ENCODE data around the gene EXOSC5. TPM values are rescaled to one million over a fixed set of nuclear protein-coding genes. Genes with fewer than 3 reads are reported as not detected.
A peak's percentile ranks its signal among the peaks of the same experiment; 100 is the strongest.

EXOSC5 gene
- total and polyA plus RNA-seq, 9 of the 15 experiments (the other 6 are each of a cell fraction or from before 2014, with no cell fraction given): 10.9 to 75.5 (median 37.8) TPM

- TF ChIP-seq GTF2F1 (IDR thresholded peaks at IDR 0.05; ENCODE audit: low read depth, low read length) (no peak), EHMT2 (IDR thresholded peaks at IDR 0.05) (no peak), ZFPM2 (CRISPR knock-in tag; IDR thresholded peaks at IDR 0.05) (no peak), ZNF511 (CRISPR knock-in tag; IDR thresholded peaks at IDR 0.05) (peak; percentile 72; the same call in 1 of the 2 replicates), HNRNPUL1 (IDR thresholded peaks at IDR 0.05; ENCODE audit: low read length) (no peak), KLF16 (IDR thresholded peaks at IDR 0.05) (no peak), TAF7 (tag; IDR thresholded peaks at IDR 0.05) (peak; percentile 32; the same call in 1 of the 2 replicates), TFAM (CRISPR knock-in tag; conservative IDR thresholded peaks at IDR 0.05) (no peak), SMARCA5 (IDR thresholded peaks at IDR 0.05) (no peak), FOXP1 (CRISPR knock-in tag; IDR thresholded peaks at IDR 0.05) (0 out of 2 replicates have a peak, but pooled peaks have one; percentile 53), HBP1 (CRISPR knock-in tag; IDR thresholded peaks at IDR 0.05) (peak; percentile 66; the same call in 1 of the 2 replicates), SETDB1 (IDR thresholded peaks at IDR 0.05; ENCODE audit: low read length) (no peak), ZBTB7A (IDR thresholded peaks at IDR 0.05; ENCODE audit: borderline replicate concordance, control insufficient read depth, low read depth, low read length) (peak; percentile 68; the same call in 1 of the 2 replicates), ELF4 (CRISPR knock-in tag; IDR thresholded peaks at IDR 0.05) (peak; percentile 72; the same call in 1 of the 2 replicates), ZNF507 (tag; conservative IDR thresholded peaks at IDR 0.05) (no peak), BCLAF1 (IDR thresholded peaks at IDR 0.05; ENCODE audit: borderline replicate concordance in 1 of 2, control insufficient read depth in 1 of 2, low read depth in 2 of 2, low read length in 1 of 2) (0 out of 4 replicates have a peak, but pooled peaks of 1 of the 2 experiments have one; percentile 58), WHSC1 (IDR thresholded peaks at IDR 0.05; ENCODE audit: low read length) (no peak), RBM14 (IDR thresholded peaks at IDR 0.05; ENCODE audit: borderline replicate concordance, insufficient read depth, low read depth, low read length) (no peak), SUPT5H (IDR thresholded peaks at IDR 0.05) (peak; percentile 91), BCOR (IDR thresholded peaks at IDR 0.05) (no peak), KLF13 (tag; IDR thresholded peaks at IDR 0.05; ENCODE audit: borderline replicate concordance, low read depth) (no peak), ILF3 (IDR thresholded peaks at IDR 0.05; ENCODE audit: borderline replicate concordance) (no peak), PPARD (CRISPR knock-in tag; IDR thresholded peaks at IDR 0.05) (no peak), ZNF3 (CRISPR knock-in tag; IDR thresholded peaks at IDR 0.05) (no peak)
Measured at GRCh38 chr19:41363753-41364523, 33.2 kb downstream of the EXOSC5 start, which contains the start of gene B9D2 (continued).
